ENCODE results near the gene FIS1. TPM values are rescaled to one million over a fixed set of nuclear protein-coding genes. Genes with fewer than 3 reads are reported as not detected.
"Not testable (repeated sequence)": the region's sequence is repeated elsewhere in the genome, so short reads cannot be mapped to it uniquely, and the experiment has no call there.

The FIS1 gene
- total RNA-seq, 1 donor, result 123 TPM

DNA sequence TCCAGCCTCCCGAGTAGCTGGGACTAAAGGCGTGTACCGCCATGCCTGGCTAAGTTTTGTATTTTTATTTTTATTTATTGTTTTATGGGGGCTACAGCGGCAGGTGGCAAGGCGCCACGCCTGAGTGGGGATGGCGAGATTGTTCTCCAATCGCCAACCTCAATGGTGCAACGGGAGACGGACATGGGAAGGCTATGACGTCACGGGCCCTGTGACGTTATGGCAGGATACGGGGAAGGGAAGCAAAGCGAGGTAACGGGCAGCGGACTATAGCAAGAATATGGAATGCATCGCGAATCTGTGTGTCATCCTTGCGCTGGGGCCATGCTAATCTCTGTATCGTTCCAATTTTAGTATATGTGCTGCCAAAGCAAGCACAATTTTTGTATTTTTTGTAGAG is 24.8 kb upstream of the FIS1 start:
- no peak overlapping the region for H3K4me3 ChIP-seq (ENCODE audit: low read depth, low read length)
- TF ChIP-seq, protein P1, sequence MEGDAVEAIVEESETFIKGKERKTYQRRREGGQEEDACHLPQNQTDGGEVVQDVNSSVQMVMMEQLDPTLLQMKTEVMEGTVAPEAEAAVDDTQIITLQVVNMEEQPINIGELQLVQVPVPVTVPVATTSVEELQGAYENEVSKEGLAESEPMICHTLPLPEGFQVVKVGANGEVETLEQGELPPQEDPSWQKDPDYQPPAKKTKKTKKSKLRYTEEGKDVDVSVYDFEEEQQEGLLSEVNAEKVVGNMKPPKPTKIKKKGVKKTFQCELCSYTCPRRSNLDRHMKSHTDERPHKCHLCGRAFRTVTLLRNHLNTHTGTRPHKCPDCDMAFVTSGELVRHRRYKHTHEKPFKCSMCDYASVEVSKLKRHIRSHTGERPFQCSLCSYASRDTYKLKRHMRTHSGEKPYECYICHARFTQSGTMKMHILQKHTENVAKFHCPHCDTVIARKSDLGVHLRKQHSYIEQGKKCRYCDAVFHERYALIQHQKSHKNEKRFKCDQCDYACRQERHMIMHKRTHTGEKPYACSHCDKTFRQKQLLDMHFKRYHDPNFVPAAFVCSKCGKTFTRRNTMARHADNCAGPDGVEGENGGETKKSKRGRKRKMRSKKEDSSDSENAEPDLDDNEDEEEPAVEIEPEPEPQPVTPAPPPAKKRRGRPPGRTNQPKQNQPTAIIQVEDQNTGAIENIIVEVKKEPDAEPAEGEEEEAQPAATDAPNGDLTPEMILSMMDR (IDR thresholded peaks at IDR 0.05; ENCODE audit: insufficient read depth, low read length), result no peak
- DNase-seq (ENCODE audit: low read depth), result no peak

DNA sequence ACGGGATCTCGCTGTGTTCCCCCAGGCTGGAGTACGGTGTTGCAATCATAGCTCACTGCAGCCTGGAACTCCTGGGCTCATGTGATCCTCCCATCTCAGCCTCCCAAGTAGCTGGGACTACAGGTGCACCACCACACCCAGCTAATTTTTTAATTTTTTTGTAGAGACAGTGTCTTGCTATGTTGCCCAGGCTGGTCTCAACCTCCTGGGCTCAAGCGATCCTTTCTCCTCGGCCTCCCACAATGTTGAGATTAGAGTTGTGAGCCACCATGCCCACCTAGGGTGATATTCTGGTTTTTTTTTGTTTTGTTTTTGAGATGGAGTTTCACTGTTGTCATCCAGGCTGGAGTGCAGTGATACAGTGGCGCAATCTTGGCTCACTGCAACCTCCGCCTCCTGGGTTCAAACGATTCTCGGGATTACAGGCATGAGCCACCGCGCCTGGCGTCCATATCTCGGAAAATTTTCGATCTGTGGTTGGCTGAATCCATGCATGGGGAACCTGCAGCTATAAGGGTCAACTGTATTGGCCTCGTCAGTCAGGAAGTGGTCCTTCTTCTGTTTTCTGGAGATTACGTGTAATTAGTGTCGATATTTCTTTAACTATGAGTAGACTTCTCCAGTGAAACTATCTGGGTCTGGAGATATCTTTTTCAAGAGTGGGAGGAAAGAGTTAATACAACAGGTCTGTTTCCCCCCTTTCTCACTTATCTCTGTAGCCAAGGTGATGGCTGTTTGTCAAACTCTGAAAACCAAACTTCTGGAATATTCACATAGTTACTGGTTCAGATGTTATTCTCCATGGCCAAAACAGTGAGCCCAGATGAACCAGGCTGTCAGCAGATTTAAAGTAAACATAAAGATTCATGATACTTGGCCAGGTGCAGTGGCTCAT is 21.0 kb upstream of the FIS1 start:
- no peak for DNase-seq (ENCODE audit: low read depth)
- TF ChIP-seq, protein P1 (IDR thresholded peaks at IDR 0.05; ENCODE audit: insufficient read depth, low read length), result no peak
- H3K4me3 ChIP-seq (ENCODE audit: low read depth, low read length), result no peak overlapping the region

DNA sequence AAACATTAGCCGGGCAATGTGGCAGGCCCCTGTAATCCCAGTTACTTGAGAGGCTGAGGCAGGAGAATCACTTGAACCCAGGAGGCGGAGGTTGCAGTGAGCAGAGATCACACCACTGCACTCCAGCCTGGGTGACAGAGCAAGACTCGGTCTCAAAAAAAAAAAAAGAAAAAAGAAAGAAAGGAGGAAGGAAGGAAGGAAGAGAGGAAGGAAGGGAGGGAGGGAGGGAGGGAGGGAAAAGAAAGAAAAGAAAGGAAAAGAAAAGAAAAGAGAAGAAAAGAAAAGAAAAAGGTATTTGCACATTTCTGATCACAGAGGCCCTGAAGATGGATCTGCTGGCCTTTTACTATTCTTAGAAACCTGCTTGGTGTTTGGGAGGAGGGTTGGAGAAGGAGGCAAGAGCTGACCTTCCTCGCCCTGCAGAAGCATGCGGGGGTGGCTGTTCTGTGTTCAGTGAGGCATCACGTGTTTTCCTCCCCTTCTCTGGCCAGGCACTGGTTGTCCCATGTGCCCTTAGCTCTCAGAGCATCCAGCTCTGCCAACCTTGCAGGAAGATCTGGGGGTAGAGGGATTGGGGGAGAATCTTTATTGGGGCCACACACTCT is 19.3 kb upstream of the FIS1 start:
- H3K4me3 ChIP-seq (ENCODE audit: low read depth, low read length), result not testable (repeated sequence)
- DNase-seq (ENCODE audit: low read depth), result peak; percentile 8

DNA sequence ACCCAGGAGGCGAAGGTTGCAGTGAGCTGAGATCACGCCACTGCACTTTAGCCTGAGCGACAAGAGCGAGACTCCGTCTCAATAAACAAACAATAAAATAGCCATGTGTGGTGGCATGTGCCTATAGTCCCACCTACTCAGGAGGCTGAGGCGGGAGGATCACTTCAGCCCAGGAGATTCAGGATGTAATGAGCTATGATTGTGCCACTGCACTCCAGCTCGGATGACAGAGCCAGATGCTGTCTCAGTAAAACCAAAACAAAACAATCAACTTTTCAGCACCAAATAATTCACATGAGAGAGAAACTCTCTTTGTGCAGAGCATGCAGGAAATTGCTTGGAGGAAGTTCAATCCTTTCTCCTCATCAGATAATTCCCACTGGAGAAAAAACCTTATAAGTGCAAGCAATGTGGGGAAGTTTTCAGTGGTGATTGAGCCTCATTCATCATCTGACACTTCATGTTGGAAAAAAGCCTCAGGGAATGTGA is 13.4 kb upstream of the FIS1 start:
- no peak overlapping the region for H3K4me3 ChIP-seq (ENCODE audit: low read depth, low read length)
- TF ChIP-seq, protein P1 (IDR thresholded peaks at IDR 0.05; ENCODE audit: insufficient read depth, low read length), result no peak
- DNase-seq (ENCODE audit: low read depth), result no peak

DNA sequence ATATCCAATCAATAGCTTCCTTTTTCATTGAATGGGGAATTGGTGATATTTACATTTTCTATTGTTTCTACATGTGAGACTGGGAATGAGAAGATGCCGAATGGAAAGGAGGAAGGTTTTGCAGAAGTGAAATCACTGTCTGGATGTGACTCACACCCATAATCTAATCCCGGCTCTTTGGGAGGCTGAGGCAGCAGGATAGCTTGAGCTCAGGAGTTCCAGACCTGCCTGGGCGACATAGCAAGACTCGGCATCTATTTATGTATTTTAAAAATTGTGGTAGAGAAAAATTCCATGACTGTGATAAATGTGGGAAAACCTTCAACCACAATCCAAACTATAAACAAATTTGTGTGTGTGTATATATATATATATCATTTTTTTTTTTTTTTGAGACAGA is 10.9 kb upstream of the FIS1 start:
- TF ChIP-seq, protein P1 (IDR thresholded peaks at IDR 0.05; ENCODE audit: insufficient read depth, low read length), result no peak
- H3K4me3 ChIP-seq (ENCODE audit: low read depth, low read length), result no peak overlapping the region
- DNase-seq (ENCODE audit: low read depth), result no peak

DNA sequence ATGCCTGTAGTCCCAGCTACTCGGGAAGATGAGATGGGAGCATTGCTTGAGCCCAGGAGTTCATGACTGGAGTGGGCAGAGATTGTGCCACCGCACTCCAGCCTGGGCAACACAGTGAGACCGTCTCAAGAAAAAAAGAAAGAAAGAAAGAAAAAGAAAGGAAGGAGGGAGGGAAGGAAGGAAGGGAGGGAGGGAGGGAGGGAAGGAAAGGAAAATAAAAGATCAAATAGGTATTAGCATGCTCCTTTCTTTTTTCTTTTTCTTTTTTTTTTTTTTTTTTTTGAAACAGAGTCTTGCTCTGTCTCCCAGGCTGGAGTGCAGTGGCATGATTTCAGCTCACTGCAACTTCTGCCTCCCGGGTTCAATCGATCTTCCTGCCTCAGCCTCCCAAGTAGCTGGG is 8.3 kb upstream of the FIS1 start:
- DNase-seq (ENCODE audit: low read depth), result not testable (repeated sequence)

DNA sequence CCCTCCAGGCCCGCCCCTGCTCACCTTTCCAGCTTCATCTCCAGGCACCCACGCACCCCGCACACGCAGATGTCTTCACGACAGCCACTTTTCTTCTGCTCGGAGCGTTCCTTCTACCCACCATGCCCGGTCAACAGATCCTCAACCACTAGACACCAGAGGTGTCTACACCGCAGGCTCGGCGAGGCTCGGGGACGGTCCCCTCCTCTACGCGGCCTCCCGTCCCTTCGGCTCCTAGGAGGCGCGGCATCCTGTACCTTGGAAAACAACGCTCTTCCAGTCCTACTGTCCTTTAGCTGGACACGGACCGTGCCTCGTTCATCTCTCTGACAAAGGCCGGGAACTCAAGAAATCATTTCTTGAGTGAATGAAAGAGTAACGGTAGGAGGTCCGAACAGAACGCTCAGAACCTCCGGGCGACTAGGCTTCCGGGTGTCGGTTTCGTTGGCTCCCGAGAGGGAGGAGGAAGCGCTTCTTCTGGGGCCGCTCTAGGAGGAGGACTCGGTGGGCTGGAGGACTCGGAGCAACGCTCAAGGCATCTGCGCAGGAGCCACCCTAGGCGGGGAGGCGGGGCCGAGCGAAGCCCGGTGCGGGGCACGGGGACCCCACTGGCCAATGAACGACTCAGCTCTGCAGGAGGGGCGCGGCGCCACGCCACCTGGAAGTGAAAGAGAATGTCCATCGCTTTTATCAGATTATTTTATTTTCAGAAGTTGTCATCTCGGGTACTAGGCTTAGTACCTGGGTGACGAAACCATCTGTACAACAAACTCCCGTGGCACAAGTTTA is 7.2 kb upstream of the FIS1 start:
- peak overlapping the region; percentile 96 for H3K4me3 ChIP-seq (ENCODE audit: low read depth, low read length)
- peak; percentile 98 for DNase-seq (ENCODE audit: low read depth)
- TF ChIP-seq, protein P1 (IDR thresholded peaks at IDR 0.05; ENCODE audit: insufficient read depth, low read length), result no peak

More for the DNA sequence above, 8.3 kb upstream of the FIS1 start:
- not testable (repeated sequence) for H3K4me3 ChIP-seq (ENCODE audit: low read depth, low read length)

All from fibroblast of the aortic adventitia (primary cell).